NOMO-1 treated with dmso at 0.1 percent for 144 hours (cell line): ENCODE measurements around the gene CNRIP1.

Experiments
- DNase-seq: peaks from one replicate; lab custom pipeline; 2025; ENCODE audit not compliant: unreplicated experiment; lab: John Stamatoyannopoulos, UW

The CNRIP1 gene

DNA sequence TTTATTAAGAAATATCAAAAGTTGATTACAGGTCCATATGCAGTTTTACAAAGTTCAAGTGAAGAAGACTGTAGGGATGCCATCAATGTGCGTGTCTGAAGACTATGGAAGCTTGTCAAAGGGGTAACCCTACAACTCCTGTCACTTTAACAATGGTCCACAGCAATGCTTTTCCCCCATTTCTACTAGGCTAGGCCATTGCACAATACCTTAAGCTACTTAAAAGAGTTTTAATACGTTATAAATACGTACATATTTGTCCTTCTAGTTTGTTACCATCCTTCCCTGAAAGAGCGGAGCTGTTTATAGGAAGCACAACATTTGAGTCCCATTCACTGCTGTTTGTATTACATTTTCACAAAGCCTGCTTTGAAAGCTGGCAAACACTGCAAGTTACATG, 26.7 kb downstream of the CNRIP1 start:
- DNase-seq: no peak

DNA sequence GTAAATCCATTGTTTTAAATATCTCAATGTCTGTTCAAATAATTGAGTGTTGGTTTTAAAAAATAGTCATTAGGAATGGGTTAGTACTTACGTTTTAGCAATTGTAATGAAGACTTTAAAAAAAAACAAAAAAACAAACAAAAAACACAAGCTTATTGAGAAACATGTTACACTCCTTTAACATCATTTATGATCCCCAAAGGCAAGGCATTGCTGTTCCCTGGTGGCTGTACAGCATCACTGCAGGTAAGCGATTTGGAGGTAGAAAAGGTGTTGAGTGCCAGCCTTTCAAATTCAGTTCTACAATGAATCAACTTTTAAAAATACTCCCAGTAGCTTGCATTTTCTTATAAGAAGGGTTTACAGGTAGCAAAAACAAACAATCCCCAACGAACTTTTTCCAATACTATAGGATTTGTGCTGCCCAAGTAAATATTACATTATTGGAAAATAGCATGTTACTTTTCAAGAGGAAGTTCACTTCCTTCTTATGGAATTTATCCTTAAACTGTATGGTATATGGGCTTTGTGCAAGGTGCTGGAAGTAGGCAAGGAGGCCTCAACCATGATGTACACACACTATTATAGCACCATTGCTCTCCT, 27.5 kb downstream of the CNRIP1 start:
- DNase-seq: no peak

DNA sequence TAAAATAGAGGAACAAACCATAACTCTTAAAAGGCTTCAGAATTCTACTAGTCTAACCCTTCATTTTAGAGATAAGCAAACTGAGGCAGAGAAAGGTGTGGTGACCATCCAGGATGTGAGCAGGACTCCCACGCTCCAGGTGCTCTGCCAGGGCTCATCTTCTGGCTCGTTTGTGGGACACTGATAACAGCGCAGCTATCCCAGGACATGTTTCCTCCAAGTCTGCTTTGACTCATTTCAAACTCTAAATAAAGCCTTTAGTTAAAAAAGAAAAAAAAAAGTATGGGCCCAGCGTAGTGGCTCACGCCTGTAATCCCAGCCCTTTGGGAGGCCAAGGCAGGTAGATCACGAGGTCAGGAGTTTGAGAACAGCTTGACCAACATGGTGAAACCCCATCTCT, 28.4 kb downstream of the CNRIP1 start:
- no peak for DNase-seq

DNA sequence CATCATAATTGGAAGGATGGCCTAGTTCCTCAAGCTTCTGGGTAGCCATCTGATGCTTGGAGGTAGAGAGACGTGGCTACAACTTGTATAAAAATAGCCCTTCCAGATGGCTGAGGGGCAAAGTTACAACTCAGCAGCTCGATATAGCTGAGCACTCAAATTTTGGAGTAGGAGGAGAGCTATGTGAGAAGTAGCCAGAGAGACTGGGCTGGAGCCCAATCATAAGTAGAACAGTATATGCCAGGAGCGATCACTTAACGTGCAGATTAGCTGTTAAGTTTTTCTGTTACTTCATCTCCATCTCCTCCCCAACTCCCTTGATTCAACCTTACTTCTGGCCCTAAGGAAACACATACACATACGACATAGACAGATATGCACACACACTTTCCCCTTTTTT, 28.8 kb downstream of the CNRIP1 start:
- no peak for DNase-seq

DNA sequence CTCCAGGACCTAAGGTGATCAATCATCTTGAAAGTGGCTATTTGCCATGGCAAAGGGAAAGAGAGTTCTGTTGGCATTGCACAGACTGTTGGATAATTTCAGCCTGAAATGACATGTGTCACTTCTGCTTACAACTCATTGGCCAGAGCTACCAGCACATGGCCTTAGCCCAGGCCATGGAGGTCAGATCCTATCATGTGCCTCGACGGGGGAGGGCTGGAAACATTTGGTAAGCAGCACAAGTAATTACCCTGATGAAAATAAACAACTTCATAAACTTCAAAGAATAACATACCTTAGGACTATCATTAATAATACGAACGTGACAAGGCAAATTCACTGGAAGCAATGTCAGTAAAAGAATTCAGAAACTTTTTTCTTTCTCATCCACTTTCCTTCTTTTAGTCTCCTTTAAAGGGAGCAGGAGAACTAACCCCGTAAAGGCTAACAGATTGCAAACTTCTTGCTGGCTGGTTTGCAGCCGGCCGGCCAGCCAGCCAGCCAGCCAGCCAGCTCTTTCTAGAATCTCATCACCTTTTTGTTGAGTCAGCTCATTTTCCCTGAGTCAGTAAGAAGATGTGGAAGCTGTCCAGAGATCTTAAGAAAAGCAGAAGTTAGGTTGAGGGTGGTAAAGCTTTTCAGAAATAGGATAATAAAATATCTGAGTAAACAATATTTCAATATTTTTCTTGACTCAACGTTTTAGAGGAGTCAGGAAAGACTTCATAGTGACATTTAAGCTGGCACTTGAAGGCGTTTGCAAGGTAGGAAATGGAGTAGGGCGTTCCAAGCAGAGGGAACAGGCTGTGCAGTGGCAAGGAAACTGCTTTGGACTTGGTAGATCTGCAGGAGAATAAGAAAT, 31.9 kb downstream of the CNRIP1 start:
- DNase-seq: peak; percentile 71

DNA sequence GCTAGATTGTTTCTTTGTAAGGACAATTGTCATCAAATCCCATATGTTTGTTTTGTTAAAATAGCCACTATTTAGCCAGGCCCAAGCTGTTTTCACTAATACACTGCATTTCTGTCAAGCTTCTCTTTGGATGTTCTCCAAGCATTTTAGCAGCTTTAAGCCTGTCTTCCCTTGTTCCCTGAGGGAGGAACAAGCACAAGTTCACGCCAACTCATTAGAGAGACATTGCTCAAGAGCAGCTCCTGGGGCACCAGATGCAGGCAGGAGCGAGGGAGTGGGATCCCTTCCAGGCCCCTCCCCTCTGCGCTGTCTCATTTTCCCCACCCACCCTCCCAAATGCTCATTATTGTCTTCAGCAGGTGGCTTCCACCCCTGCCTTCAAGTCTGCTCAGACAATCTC, 34.9 kb downstream of the CNRIP1 start:
- DNase-seq: no peak

DNA sequence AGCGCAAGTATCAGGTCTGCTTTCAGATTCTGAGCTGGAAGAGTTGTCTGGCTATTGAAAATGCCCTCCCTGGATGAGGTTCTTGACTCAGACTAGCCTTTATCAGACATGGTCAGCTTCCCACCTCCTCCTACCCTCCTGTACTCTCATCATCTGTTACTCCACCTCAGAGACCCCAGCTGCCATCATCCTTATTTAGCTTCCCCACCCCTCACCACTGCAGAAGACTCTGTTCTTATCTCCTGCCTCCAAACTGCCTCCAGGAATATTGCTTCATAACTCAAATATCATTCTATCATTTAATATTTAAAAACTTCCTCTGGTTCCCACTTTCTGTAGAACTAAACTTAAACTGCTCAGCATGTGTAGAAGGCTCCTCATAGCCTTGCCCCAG, 36.3 kb downstream of the CNRIP1 start:
- DNase-seq: no peak

DNA sequence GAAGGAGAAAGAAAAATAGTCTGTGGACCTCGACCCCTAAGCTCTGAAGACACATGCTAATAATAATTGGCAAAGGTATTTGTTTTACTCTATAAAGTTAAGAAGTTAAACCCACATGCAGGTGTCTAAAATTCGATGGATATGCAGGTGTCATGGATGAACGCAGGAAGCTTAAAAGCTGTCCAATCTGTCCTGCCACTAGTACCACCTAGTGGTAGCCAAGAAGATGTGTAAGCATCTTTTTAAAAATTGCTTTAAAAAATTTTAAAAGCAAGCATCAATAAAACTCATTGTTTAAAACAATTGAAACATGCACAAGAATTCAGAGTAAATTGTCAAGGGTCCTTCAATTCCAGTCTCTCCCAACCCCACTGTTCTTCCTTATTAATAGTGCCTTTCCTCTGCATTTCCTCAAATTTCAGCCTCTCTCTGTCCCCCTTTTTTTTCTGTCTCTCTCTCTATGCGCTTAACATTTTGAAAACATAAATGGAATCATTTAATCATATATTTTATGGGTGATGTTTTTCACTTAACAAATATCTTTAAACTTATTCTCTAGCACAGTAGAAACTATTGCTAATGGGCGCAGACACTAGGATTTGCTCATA, 36.8 kb downstream of the CNRIP1 start:
- no peak for DNase-seq

DNA sequence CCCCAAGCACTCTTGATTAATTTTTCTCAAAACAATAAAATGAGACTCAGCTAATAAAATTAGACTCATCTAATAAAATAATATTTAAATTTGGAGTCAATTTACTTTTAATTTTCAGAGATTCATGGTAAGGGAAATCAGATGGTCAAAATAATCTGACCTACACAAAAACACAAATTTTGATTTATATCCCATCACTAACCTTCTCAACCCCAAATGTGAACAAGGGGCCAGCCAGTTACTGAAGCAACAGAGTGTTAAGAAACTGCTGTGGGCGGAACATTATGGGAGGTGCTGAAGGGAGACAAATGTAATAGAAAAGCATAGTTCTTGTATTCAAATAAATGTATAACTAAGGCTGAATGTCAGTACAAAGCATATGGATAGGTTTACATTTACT, 39.0 kb downstream of the CNRIP1 start:
- DNase-seq: no peak

DNA sequence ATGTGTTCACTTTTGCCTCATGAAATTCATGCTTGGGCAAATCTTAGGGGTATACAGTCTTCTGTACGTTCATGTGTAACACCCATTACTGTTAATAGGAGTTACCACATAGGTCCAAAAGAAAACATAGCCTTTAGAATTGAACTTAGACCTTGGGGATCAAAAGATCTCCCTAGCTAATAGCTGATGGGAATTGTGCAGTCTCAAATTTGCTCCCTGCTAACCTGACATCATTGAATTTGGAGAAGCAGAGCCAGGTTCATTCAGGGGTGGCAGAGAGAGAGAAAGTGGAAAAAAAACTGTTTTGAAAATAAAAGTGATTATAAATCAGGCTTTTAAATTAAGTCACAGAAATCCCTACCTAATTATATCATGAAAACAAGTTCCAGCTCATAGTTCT, 39.4 kb downstream of the CNRIP1 start:
- DNase-seq: no peak

DNA sequence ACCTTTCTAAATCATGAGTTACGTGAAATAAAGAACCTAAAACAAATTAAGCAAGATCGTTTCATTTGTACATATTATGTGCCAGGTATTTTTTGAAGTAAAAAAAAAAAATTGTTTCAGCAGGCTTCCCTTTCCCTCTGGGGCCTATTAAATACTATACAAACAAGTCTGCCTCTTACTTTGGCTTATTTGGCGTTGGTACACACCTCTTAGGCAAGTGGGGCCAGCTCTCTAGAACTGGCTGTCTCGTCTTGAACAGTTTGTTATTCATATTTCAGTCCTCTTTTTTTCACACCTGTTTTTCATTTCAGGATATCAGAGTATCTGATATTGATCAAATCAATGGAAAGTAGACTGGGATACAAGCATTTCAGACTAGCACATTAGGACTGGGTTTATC, 40.1 kb downstream of the CNRIP1 start:
- no peak for DNase-seq

DNA sequence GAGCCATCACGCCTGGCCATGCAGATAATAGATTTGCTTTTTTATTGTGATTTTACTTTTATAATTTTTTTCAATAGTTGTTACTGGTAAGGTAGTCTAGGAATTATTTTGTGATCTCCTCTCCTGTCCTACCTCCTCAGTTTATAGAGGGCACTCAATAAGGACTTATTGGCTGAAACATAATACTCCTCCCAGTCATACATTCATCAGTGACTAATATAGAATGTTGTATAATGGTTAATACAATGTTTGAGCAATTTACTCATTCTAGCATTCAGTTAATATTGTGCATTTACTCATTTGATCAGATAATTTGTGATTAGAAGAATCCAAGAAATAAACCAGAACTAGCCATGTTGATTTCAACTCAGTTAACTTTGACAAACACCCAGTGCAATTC, 41.6 kb downstream of the CNRIP1 start:
- no peak for DNase-seq

DNA sequence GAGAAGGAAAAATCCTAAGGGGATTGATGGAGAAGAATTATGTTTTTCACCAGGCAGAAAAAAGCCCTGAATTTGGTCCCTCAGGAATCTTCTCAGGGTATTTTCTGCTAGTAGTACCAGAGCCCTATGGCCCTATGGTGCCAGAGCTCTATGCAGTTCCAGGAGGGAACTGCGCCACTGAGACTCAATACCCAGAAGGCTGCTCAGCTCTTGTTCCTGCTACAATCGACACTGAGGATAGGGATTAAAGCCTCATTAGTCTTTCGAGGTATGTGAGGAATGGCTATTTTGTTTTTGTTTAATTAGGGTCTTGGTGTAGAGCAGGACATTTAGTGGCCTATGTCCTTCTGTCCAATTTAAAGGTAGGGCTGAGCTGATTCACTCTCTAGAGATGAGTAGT, 45.7 kb downstream of the CNRIP1 start:
- DNase-seq: no peak

DNA sequence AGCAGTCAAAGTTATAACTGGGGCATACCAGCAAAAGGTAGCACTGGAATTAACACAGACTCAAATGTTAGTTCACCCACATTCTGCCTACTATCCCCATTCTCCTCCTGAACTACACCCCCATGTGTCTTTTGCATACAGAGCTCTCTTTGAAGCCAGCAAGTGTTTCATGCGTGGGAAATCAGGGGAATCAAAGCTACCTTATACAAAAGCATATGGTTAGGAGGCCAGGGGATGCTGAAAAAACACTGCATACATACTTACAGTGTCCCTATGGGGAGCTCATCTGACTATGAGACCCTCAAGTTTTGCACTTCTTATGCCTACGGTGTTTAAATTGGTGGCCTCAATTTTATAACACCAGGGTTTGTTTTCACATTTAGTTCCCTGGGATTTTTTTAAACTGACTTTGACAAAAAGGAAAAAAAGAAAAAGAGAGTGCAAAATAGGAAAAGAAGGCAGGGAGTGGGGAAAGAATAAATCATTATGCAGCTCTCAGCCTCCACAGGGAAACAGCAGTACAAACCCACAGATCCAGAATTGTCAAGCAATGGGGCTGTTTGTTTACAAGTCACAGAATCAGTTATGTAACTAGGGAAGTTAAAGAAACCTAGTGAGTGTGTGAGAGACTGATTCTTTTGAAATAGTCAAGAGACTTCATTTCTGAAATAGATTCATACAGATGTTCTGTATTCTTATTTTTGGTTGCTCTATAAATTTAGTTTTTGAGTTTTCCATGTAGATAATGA, 47.3 kb downstream of the CNRIP1 start:
- peak; percentile 14 for DNase-seq

DNA sequence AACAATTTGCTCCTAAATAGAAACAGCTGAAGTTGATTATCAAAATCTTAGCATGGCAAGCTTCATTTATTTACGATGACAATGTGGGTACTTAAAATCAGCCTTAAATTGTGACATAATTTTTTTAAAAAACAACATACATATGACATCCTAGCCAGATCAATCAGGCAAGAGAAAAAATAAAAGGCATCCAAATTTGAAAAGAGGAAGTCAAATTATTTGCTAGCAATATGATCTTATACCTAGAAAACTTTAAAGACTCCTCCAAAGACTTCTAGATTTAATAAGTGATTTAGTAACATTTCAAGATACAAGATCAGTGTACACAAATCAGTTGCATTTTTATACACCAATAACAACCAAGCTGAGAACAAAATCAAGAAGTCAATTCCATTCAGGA, 53.1 kb downstream of the CNRIP1 start:
- DNase-seq: no peak

DNA sequence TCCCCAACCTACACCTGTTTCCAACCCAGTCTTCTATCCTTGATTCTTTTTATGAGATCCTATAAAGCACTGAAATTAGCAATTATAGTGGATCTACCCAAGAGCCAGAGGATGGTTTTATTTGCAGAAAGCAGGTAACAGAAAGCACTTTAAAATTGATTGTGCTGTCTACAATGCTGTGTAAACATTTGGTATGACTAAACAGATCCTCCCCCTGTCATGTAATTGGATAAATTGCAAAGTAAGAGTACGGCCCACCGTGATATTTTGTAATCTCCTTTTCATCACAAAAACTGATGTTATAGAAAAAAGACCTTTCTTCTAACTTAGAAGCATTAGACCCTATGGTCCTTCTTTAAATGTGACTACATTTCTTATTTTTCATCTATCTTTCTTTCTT, 56.1 kb downstream of the CNRIP1 start:
- DNase-seq: no peak

DNA sequence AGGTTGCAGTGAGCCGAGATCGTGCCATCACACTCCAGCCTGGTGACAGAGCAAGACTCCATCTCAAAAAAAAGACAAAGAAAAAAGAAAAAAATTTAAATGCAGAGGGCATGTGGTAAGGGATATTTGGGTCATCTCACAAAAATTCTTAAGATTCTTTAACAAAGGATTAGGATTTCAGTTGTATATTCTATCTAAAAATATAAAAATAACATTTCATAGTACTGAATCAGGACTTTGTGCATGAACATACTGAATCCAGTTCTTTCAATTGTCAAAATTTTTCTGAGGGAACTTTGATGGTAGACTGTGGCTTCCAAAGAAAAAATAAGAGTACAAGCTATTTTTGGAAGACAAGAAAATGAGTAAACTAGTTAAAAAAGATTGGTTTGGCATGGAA, 60.9 kb downstream of the CNRIP1 start:
- no peak for DNase-seq

DNA sequence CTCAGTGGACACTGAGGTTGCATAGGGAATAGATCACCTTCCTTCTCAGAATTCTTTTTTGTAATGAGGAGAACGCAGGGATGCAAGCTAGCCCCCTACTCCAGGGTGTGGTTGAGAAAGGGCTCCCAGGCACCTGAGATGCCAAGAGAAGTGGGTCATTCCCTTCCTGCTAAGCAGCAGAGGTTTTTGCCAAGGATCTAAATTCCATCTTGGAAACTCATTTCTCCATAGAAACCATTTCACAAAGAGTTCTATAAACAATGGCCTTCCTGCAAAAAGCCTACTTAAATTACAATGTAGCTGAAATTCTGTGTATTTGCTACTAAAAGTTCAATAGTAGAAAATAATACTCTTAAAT, 63.7 kb downstream of the CNRIP1 start:
- no peak for DNase-seq

DNA sequence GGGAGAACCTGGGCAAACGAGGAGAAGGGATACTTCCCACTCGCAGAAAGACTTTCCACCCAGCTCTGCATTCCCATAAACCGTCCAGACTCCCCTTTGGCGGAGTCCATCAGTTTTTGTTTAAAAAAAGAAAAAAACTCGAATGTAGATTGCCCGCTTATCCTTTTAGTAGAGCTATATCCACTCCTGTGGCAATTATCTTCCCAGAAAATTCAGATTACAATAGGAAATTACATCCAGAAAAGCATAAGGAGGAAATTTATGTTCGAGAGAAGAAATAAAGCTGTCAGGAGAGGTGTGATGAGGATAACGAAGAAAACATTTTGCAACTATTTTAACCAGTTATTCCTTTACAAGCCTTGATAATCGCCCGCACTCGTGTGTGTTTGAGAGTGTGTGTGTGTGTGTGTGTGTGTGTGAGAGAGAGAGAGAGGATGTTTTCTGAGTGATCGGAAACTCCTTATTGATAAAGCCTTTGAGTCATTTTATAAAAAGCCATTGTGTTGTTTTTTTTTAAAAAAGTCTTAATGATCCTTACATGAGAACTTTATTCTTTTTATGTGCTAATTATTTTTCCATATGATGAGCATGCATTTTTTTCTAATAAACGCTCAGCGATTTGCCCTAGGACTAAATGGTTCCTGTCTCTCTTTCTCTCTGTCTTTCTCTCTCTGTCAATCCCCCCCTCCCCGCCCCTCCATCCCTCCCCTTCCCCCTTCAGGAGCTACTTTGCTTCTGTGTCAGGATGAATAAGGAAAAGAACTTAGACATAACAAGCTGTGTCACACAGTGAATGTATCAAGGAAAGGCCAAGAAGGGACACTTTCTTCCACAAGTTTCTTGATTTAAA, 66.3 kb downstream of the CNRIP1 start:
- DNase-seq: no peak

DNA sequence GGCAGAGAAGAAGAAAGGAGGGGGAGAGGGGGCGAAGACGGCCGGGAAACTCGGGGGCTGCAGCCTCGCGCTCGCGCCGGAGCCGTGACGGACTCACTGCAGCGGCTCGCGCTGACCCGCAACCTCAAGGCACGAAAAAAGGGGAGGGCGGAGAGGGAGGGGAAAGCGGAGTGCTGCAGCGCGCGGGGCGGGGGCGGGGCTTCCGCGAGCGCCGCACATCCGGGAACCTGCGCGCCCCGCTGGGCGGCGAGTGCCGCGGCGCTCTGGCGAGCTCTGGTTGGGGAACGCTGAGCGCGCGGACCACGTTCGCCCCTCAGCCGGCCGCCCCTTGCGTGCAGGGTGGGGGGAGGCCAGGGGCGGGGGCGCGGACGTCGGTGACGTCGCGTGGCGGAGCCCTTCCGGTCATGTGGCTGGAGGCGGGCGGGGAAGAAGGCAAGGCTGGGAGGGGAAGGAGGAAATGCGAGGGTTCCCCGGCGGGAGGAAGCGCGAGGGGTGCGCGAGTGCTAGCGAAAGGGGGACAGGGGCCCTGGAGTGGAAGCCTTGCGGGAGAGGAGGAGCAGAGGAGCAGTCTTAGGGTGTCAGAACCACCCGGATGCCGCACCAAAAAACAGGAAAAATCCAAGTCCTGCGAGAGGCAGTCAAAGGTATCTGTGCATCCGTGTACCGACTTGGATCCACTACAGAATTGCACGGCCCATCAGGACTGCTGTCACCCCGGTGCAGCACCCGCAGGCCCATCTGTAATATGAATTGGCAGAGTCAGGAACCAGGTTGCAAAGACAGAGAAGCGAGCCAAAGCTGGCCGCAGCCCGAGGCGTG, 67.1 kb downstream of the CNRIP1 start, which contains the start of gene PPP3R1:
PPP3R1 (minus strand) TSS at position 133 of the 819 bp plus-strand sequence. CDS start 405 bp downstream, outside the sequence.
- peak; percentile 93 for DNase-seq
